Fibroblast of lung (primary cell): ENCODE data around the gene ASIC2.

Experiments
- EZH2 ChIP-seq: IDR thresholded peaks from 2 replicates; pipeline ENCODE4 v1.5.1; 2012; ENCODE audit warnings: low read length, control low read depth, mild to moderate bottlenecking; ENCODE audit errors: missing control alignments
- TF ChIP-seq, protein P1 (sequence below), 2 donors: IDR thresholded peaks in 1 of 2; conservative IDR thresholded peaks in 1 of 2; 1 replicate in 1 of 2; 2 replicates in 1 of 2; pipeline ENCODE4 v1.5.1; 2011 to 2012; ENCODE audit warnings: low read length in 2 of 2, control low read depth in 1 of 2, inconsistent platforms in 1 of 2, low read depth in 1 of 2, mild to moderate bottlenecking in 1 of 2

- TF ChIP-seq, protein P1, sequence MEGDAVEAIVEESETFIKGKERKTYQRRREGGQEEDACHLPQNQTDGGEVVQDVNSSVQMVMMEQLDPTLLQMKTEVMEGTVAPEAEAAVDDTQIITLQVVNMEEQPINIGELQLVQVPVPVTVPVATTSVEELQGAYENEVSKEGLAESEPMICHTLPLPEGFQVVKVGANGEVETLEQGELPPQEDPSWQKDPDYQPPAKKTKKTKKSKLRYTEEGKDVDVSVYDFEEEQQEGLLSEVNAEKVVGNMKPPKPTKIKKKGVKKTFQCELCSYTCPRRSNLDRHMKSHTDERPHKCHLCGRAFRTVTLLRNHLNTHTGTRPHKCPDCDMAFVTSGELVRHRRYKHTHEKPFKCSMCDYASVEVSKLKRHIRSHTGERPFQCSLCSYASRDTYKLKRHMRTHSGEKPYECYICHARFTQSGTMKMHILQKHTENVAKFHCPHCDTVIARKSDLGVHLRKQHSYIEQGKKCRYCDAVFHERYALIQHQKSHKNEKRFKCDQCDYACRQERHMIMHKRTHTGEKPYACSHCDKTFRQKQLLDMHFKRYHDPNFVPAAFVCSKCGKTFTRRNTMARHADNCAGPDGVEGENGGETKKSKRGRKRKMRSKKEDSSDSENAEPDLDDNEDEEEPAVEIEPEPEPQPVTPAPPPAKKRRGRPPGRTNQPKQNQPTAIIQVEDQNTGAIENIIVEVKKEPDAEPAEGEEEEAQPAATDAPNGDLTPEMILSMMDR (conservative IDR thresholded peaks at IDR 0.05 in 1 of 2, IDR thresholded peaks at IDR 0.05 in 1 of 2; ENCODE audit: low read depth in 1 of 2, low read length in 2 of 2), result no peak
- TF ChIP-seq EZH2, result no peak
Measured at GRCh38 chr17:33272438-33272837, 20.7 kb downstream of the ASIC2 start.
